GM12872 (cell line): ENCODE results near the gene AXIN2.

Experiments used
- CTCF ChIP-seq: IDR thresholded peaks from 3 replicates; pipeline ENCODE4 v1.5.1; 2011; ENCODE audit warnings: low read depth, mild to moderate bottlenecking, low read length, moderate library complexity; ENCODE audit not compliant: insufficient read depth

Gene AXIN2

DNA sequence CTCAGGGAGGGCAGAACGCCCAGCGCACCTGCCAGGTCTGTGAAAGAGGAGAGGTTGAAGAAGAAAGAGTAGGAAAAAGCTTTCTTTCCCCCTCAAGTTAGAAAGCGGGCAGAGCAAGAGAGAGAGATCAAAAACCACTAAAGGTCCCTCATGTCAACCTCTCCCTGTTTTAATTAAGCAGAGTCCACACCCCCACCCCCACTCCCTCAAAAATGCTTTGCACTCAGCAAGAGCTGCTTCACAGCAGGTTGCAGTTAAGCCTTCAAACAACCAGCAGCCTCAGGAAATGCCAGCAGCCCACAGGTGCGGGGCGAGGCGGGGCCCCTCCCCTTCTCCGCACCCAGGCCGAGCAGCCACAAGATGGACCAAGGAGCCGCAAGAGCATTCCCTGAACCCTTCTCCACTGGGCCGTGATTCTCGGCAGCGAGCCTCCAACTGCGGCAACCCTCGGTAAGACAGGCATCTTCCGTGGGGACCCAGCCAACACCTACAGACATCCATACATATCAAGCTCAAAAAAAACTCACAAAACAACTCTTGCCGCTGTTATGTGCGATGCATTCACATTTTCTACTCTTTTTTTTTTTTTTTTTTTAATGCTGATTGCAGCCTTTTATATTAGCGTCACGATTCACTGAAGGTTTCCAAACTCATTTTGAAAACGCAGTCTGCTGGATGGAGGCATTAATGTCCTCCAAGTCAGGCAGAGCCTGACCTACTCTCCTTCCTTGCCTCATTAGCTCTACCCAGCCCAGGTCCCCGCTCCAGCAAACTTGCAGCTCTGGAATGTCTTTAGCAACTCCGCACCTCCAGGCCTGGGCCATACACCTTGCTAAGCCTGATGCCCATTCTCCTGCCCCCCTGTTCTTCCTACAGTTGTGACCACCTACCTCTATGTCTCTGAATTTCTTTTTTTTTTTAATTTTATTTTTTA, 66.1 kb downstream of the AXIN2 start:
- no peak for TF ChIP-seq CTCF

GRCh38 chr17:65489413-65490155, 71.9 kb downstream of the AXIN2 start:
- TF ChIP-seq CTCF, result no peak

DNA sequence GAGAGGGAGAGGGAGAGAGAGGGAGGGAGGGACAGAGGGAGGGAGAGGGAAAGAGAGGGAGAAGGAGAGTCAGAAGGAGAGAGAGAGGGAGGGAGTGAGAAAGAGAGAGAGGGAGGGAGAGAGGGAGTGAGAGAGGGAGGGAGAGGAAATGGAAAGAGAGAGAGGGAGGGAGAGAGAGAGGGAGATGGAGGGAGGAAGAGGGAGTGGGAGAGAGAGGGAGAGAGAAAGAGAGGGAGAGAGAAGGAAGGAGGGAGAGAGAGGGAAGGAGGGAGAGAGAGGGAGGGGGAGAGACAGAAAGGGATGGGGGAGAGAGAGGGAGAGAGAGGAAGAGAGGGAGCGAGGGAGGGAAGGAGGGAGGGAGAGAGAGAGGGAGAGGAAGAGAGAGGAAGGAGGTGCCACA, 72.8 kb downstream of the AXIN2 start:
- no peak for TF ChIP-seq CTCF

DNA sequence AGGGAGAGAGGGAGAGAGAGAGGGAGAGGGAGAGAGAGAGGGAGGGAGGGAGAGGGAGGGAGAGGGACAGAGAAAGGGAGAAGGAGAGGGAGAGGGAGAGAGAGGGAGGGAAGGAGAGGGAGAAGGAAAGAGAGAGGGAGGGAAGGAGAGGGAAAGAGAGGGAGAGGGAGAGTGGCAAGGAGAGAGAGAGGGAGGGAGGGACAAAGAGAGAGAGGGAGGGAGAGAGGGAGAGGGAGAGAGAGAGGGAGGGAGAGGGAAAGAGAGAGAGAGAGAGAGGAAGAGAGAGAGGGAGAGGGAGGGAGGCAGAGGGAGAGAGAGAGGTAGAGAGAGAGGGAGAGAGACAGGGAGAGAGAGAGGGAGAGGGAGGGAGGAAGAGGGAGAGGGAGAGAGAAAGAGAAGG, 73.5 kb downstream of the AXIN2 start:
- no peak for TF ChIP-seq CTCF

DNA sequence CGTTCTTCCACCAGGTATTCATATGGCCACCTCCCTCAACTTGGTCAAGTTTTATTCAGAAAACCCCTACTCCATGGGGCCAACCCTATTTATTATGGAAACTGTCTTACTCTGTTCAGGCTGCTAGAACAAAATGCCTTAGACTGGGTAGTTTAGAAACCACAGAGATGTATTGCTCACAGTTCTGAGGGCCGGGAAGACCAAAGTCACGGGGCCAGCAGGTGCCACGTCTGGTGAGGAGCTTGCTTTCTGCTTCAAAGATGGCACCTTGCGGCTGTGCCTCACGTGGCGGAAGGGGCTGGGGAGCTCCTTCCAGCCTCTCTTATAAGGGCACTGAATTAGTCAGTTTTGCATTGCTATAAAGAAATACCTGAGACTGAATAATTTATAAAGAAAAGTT, 74.3 kb downstream of the AXIN2 start:
- TF ChIP-seq CTCF, result no peak

GRCh38 chr17:65485388-65486299, 75.8 kb downstream of the AXIN2 start:
- TF ChIP-seq CTCF, result no peak
